Peyer's patch (tissue), 4 donors: ENCODE results near the gene TM6SF1.

ENCODE experiments used
- POLR2A ChIP-seq, 2 donors: fragments of 450-650 bp; IDR thresholded peaks; one replicate each; pipeline ENCODE4 v1.5.1; 2017; ENCODE audit warnings: antibody characterized with exemption in 2 of 2, mild to moderate bottlenecking in 2 of 2, moderate library complexity in 2 of 2
- TF ChIP-seq, protein P1 (sequence below), 6 experiments: fragments of 450-650 bp in 4 of 6; fragments of 200-600 bp in 2 of 6; sonication (generic) in 1 of 6; IDR thresholded peaks; one replicate each; pipeline ENCODE4 v1.5.1; 2017 to 2019; ENCODE audit warnings: antibody characterized with exemption in 6 of 6, mild to moderate bottlenecking in 3 of 6, moderate library complexity in 1 of 6

DNA sequence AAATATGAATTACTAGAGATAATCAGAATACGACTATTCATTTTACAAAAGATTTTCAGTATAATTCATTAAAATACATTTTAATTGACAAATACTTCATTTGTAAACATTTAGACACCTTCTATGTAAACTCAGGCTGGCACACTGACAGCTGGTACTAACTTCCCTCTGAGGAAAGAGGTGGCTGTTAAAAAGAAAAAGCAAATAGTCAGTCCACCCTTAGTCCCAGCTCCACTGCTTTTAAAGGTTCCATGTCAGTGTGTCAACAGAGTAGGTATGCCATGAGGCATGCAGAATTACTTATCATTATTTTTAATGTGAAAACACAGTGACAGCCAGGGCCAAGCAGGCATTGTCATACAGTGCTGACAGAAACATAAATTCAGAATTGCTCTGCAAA, 16.1 kb downstream of the TM6SF1 start:
- TF ChIP-seq, protein P1, sequence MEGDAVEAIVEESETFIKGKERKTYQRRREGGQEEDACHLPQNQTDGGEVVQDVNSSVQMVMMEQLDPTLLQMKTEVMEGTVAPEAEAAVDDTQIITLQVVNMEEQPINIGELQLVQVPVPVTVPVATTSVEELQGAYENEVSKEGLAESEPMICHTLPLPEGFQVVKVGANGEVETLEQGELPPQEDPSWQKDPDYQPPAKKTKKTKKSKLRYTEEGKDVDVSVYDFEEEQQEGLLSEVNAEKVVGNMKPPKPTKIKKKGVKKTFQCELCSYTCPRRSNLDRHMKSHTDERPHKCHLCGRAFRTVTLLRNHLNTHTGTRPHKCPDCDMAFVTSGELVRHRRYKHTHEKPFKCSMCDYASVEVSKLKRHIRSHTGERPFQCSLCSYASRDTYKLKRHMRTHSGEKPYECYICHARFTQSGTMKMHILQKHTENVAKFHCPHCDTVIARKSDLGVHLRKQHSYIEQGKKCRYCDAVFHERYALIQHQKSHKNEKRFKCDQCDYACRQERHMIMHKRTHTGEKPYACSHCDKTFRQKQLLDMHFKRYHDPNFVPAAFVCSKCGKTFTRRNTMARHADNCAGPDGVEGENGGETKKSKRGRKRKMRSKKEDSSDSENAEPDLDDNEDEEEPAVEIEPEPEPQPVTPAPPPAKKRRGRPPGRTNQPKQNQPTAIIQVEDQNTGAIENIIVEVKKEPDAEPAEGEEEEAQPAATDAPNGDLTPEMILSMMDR (IDR thresholded peaks at IDR 0.05): no peak
- TF ChIP-seq POLR2A (IDR thresholded peaks at IDR 0.05): no peak
